A673 (cell line): ENCODE results near the gene CLEC16A. TPM values are rescaled to one million over a fixed set of nuclear protein-coding genes. Genes with fewer than 3 reads are reported as not detected.

ENCODE experiments used
- BruUV-seq: library from RNA; stranded (reverse); fragments of 400-500 nt; replicated peaks from 2 replicates; lab custom pipeline; 2021; lab: Mats Ljungman, UMichigan
- CTCF ChIA-PET: fragments of 300-600 bp; sonication (Branson Sonifier 250); formaldehyde crosslinking; loops from one replicate; lab custom pipeline; 2022; ENCODE audit warnings: antibody characterized with exemption; lab: Charles Lee
- POLR2A ChIA-PET: fragments of 300-600 bp; sonication (Branson Sonifier 250); formaldehyde crosslinking; loops from one replicate; lab custom pipeline; 2022; ENCODE audit warnings: antibody characterized with exemption; ENCODE audit not compliant: low non-redundant PET; lab: Charles Lee
- DNase-seq: peaks from one replicate; pipeline ENCODE4 v3.0.0-alpha.2; 2015; ENCODE audit warnings: low spot score
- H3K27ac ChIP-seq: fragments of 200-600 bp; sonication (generic); 2 replicates; pipeline ENCODE4 v1.5.1; 2016; ENCODE audit warnings: mixed run types, low read depth, mild to moderate bottlenecking, mixed read lengths, antibody characterized with exemption, low read length; ENCODE audit not compliant: poor library complexity, severe bottlenecking
- H3K27me3 ChIP-seq: fragments of 200-600 bp; sonication (generic); replicated peaks from 2 replicates; pipeline ENCODE4 v1.6.1; 2017; ENCODE audit warnings: mixed run types, low read depth, mild to moderate bottlenecking, mixed read lengths, antibody characterized with exemption, low read length; ENCODE audit not compliant: insufficient read depth, poor library complexity
- H3K36me3 ChIP-seq: fragments of 200-600 bp; sonication (generic); 2 replicates; pipeline ENCODE4 v1.6.1; 2016; ENCODE audit warnings: mixed run types, mild to moderate bottlenecking, mixed read lengths, antibody characterized with exemption, low read length; ENCODE audit not compliant: insufficient read depth, poor library complexity, severe bottlenecking
- H3K4me1 ChIP-seq: fragments of 200-600 bp; sonication (generic); 2 replicates; pipeline ENCODE4 v1.6.1; 2017; ENCODE audit warnings: mixed run types, mild to moderate bottlenecking, mixed read lengths, antibody characterized with exemption, low read length; ENCODE audit not compliant: insufficient read depth, poor library complexity, severe bottlenecking
- H3K4me3 ChIP-seq: fragments of 200-600 bp; sonication (generic); 2 replicates; pipeline ENCODE4 v1.5.1; 2016; ENCODE audit warnings: low read depth, mixed run types, mild to moderate bottlenecking, mixed read lengths, low read length; ENCODE audit not compliant: poor library complexity, severe bottlenecking
- H3K9me3 ChIP-seq: fragments of 200-600 bp; sonication (generic); 2 replicates; pipeline ENCODE4 v1.6.1; 2016; ENCODE audit warnings: mixed run types, low read depth, mild to moderate bottlenecking, mixed read lengths, antibody characterized with exemption, low read length; ENCODE audit not compliant: poor library complexity, severe bottlenecking
- CTCF ChIP-seq: fragments of 300-800, 200-600 bp; sonication (generic); conservative IDR thresholded peaks from 2 replicates; pipeline ENCODE4 v1.5.1; 2017; ENCODE audit warnings: low read depth, mild to moderate bottlenecking, antibody characterized with exemption, low read length, moderate library complexity, mixed read lengths
- EZH2 ChIP-seq: fragments of 200-600 bp; sonication (generic); IDR thresholded peaks from 2 replicates; pipeline ENCODE4 v1.6.1; 2017; ENCODE audit warnings: borderline replicate concordance, low read depth, mild to moderate bottlenecking, mixed read lengths, antibody characterized with exemption, low read length; ENCODE audit not compliant: poor library complexity, severe bottlenecking
- intact Hi-C: fragments of 100-400 bp; cut with micrococcal nuclease; formaldehyde crosslinking; loops from one replicate; pipeline ENCODE4 v1.10.0; 2022; ENCODE audit not compliant: unreplicated experiment
- total RNA-seq: library from RNA; stranded (reverse); gene quantifications from 2 replicates; pipeline ENCODE4 v1.2.3, GENCODE V29; 2021

Gene CLEC16A
- total RNA-seq, 1 experiment from 2014 or later, result 23.4 TPM

DNA sequence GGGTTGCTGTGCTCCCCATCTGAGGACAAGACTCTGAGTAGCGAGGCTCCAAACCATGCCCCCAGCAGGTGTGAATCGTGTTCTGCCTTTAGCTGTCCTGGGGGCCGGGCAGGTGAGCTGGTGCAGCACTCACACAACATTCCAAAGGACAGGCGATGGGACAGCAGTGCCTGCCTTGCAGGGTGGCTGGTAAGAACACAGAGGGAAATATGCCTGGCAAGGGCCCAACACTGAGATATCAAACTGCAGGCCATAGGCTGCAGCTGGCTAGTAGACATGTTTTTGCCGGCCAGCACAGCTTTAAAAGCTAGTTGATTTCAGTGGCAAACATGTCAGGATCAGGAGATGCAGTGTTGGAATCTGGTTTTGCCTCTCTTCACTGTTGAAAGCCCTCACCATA is 23.6 kb downstream of the CLEC16A start:
- intact Hi-C loops, result loop anchor here (5.0 to 10.0 kb wide), 2 partner anchors 439 to 847 kb away; no protein-coding TSS in a partner anchor
- POLR2A ChIA-PET, result interaction anchor here (0.6 kb wide), 1 partner anchor 414 kb away, joined by 7 read pairs; no protein-coding TSS in a partner anchor
- no peak for TF ChIP-seq CTCF
- TF ChIP-seq EZH2, result no peak
- no peak overlapping the region for H3K4me3 ChIP-seq
- H3K36me3 ChIP-seq, result peaks cover 14% of the 10 kb centered on the region
- CTCF ChIA-PET, result interaction anchor here (0.5 kb wide), 1 partner anchor 384 kb away, joined by 4 read pairs; no protein-coding TSS in a partner anchor
- H3K4me1 ChIP-seq, result no peaks in the 10 kb centered on the region
- BruUV-seq, result no TSS peak
- no peaks in the 10 kb centered on the region for H3K9me3 ChIP-seq
- H3K27me3 ChIP-seq, result no peaks in the 10 kb centered on the region
- no peak overlapping the region for H3K27ac ChIP-seq
- no peak for DNase-seq

DNA sequence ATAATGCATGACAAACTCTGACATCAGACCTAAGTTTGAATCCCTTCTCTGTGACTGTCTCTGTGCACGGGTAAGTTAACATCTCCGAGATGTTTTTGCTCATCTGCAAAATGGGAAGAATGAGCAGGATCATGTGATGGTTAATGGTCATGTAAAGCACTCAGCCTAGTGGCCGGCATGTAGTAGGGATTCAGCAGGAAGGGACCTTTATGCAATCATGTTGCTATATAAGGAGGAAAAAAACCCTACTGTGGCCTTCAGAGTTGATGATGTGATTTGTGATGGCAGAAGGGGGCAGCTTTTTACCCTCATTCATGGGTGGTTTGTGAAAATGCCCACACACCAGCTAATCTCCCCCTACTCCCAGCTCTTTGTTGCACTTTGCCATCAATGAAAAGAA is 24.1 kb downstream of the CLEC16A start:
- CTCF ChIA-PET, result no interaction called here
- no TSS peak for BruUV-seq
- H3K27ac ChIP-seq, result no peak overlapping the region
- H3K4me3 ChIP-seq, result no peak overlapping the region
- POLR2A ChIA-PET, result interaction anchor here (0.6 to 0.7 kb wide), 2 partner anchors 80 to 413 kb away, joined by 3 to 7 read pairs; no protein-coding TSS in a partner anchor
- TF ChIP-seq CTCF (no peak), EZH2 (no peak)
- peaks cover 11% of the 10 kb centered on the region for H3K36me3 ChIP-seq
- no peaks in the 10 kb centered on the region for H3K4me1 ChIP-seq
- intact Hi-C loops, result loop anchor here (5.0 to 10.0 kb wide), 2 partner anchors 439 to 846 kb away; no protein-coding TSS in a partner anchor
- DNase-seq, result no peak
- no peaks in the 10 kb centered on the region for H3K27me3 ChIP-seq
- H3K9me3 ChIP-seq, result no peaks in the 10 kb centered on the region

- Histone ChIP-seq H3K27me3 (no peaks in the 10 kb centered on the region), H3K9me3 (no peaks in the 10 kb centered on the region), H3K27ac (no peak overlapping the region), H3K36me3 (peaks cover 10% of the 10 kb centered on the region), H3K4me1 (no peaks in the 10 kb centered on the region), H3K4me3 (no peak overlapping the region)
- no peak for TF ChIP-seq CTCF
- no peak for TF ChIP-seq EZH2
- no peak for DNase-seq
- no TSS peak for BruUV-seq
- CTCF ChIA-PET, result no interaction called here
- intact Hi-C loops, result loop anchor here (2.0 to 10.0 kb wide), 3 partner anchors 387 to 845 kb away; no protein-coding TSS in a partner anchor
- POLR2A ChIA-PET, result no interaction called here
Measured at GRCh38 chr16:10969615-10970014, 25.3 kb downstream of the CLEC16A start.
